ENCODE measurements around the gene SMYD2.

SMYD2 gene

DNA sequence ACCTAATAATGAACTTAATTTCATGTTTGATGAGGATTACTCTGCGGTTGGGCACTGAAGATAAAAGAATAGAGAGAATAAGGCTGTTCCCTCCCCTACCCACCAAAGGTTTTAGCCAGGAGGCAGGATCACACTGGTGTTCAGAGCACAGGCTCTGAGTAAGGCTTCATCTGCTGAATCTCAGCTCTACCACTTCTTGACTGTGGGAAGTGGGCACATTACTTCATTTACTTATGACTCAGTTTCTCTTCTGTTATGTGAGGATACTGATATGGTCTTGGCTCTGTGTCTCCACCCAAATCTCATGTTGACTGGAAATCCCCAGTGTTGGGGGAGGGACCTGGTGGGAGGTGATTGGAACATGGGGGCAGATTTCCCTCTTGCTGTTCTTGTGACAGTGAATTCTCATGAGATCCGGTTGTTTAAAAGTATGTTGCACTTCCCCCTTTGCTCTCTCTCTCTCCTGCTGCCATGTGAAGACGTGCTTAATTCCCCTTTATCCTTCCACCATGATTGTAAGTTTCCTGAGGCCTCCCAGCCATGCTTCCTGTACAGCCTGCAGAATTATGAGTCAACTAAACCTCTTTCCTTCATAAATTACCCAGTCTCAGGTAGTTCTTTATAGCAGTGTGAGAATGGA is 79.7 kb downstream of the SMYD2 start:
- Histone ChIP-seq H2AFZ (ENCODE audit: low read length) (no peak overlapping the region), H2BK15ac (ENCODE audit: low read length) (no peak overlapping the region), H4K8ac (ENCODE audit: low read depth, low read length) (no peak overlapping the region), H3K4me3 (ENCODE audit: low read length in 2 of 2) (no peak overlapping the region), H2BK120ac (ENCODE audit: low read depth, low read length) (no peak overlapping the region), H3K4me1 (ENCODE audit: control insufficient read depth in 2 of 2, insufficient read depth in 1 of 2, low read depth in 1 of 2, low read length in 2 of 2) (peaks cover 0 to 2% of the 10 kb centered on the region in 2 donors), H3K4ac (ENCODE audit: low read length) (no peak overlapping the region), H3K23ac (ENCODE audit: low read depth, low read length, poor library complexity) (no peak overlapping the region), H4K91ac (ENCODE audit: low read depth, low read length, poor library complexity) (no peak overlapping the region), H3K9ac (ENCODE audit: low read depth, low read length, poor library complexity) (no peak overlapping the region), H3K18ac (ENCODE audit: low read length) (no peak overlapping the region), H2AK5ac (ENCODE audit: low read depth, low read length) (no peak overlapping the region), H3K4me2 (ENCODE audit: insufficient read depth, low read length, poor library complexity, severe bottlenecking) (no peak overlapping the region), H3K27me3 (ENCODE audit: control insufficient read depth in 3 of 3, insufficient read depth in 3 of 3, low read depth in 1 of 3, low read length in 3 of 3) (no peaks in the 10 kb centered on the region), H3K14ac (ENCODE audit: low read length) (no peak overlapping the region), H3K36me3 (replicated peaks in 1 of 2; ENCODE audit: control insufficient read depth in 2 of 2, insufficient read depth in 2 of 2, low read length in 2 of 2) (peaks cover 6 to 85% of the 10 kb centered on the region in 2 donors), H3K79me1 (ENCODE audit: low read depth, low read length) (peaks cover 2% of the 10 kb centered on the region), H2BK12ac (ENCODE audit: low read length) (no peak overlapping the region), H3K9me3 (replicated peaks in 1 of 2; ENCODE audit: control insufficient read depth in 2 of 2, insufficient read depth in 1 of 2, low read depth in 1 of 2, low read length in 2 of 2) (no peaks in the 10 kb centered on the region), H2BK5ac (ENCODE audit: low read length) (no peak overlapping the region), H3K27ac (replicated peaks; ENCODE audit: low read length) (no peak overlapping the region)
- DNase-seq (ENCODE audit: low spot score): no peak
- no CpG with 5 or more reads among the region's 3 CpGs for WGBS, 2 donors (ENCODE audit: extremely low coverage in 2 of 2, insufficient read length in 2 of 2, insufficient replicate concordance in 1 of 2)

- DNase-seq (ENCODE audit: low spot score): no peak
- Histone ChIP-seq H3K9ac (ENCODE audit: low read depth, low read length, poor library complexity) (no peak overlapping the region), H3K4me3 (ENCODE audit: low read length in 2 of 2) (no peak overlapping the region), H3K79me1 (ENCODE audit: low read depth, low read length) (peaks cover 2% of the 10 kb centered on the region), H2BK15ac (ENCODE audit: low read length) (no peak overlapping the region), H2BK5ac (ENCODE audit: low read length) (no peak overlapping the region), H3K4me2 (ENCODE audit: insufficient read depth, low read length, poor library complexity, severe bottlenecking) (no peak overlapping the region), H3K27ac (replicated peaks; ENCODE audit: low read length) (no peak overlapping the region), H3K4ac (ENCODE audit: low read length) (no peak overlapping the region), H3K27me3 (ENCODE audit: control insufficient read depth in 3 of 3, insufficient read depth in 3 of 3, low read depth in 1 of 3, low read length in 3 of 3) (no peaks in the 10 kb centered on the region), H3K18ac (ENCODE audit: low read length) (no peak overlapping the region), H3K9me3 (replicated peaks in 1 of 2; ENCODE audit: control insufficient read depth in 2 of 2, insufficient read depth in 1 of 2, low read depth in 1 of 2, low read length in 2 of 2) (no peaks in the 10 kb centered on the region), H2BK12ac (ENCODE audit: low read length) (no peak overlapping the region), H2AFZ (ENCODE audit: low read length) (no peak overlapping the region), H3K36me3 (replicated peaks in 1 of 2; ENCODE audit: control insufficient read depth in 2 of 2, insufficient read depth in 2 of 2, low read length in 2 of 2) (peaks cover 6 to 75% of the 10 kb centered on the region in 2 donors), H4K91ac (ENCODE audit: low read depth, low read length, poor library complexity) (no peak overlapping the region), H4K8ac (ENCODE audit: low read depth, low read length) (no peak overlapping the region), H3K4me1 (ENCODE audit: control insufficient read depth in 2 of 2, insufficient read depth in 1 of 2, low read depth in 1 of 2, low read length in 2 of 2) (peaks cover 0 to 2% of the 10 kb centered on the region in 2 donors), H2AK5ac (ENCODE audit: low read depth, low read length) (no peak overlapping the region), H2BK120ac (ENCODE audit: low read depth, low read length) (no peak overlapping the region), H3K23ac (ENCODE audit: low read depth, low read length, poor library complexity) (no peak overlapping the region), H3K14ac (ENCODE audit: low read length) (no peak overlapping the region)
- no CpG with 5 or more reads among the region's 1 CpG for WGBS, 2 donors (ENCODE audit: extremely low coverage in 2 of 2, insufficient read length in 2 of 2, insufficient replicate concordance in 1 of 2)
These were observed 80.7 kb downstream of the SMYD2 start for GRCh38 chr1:214361636-214362035.

DNA sequence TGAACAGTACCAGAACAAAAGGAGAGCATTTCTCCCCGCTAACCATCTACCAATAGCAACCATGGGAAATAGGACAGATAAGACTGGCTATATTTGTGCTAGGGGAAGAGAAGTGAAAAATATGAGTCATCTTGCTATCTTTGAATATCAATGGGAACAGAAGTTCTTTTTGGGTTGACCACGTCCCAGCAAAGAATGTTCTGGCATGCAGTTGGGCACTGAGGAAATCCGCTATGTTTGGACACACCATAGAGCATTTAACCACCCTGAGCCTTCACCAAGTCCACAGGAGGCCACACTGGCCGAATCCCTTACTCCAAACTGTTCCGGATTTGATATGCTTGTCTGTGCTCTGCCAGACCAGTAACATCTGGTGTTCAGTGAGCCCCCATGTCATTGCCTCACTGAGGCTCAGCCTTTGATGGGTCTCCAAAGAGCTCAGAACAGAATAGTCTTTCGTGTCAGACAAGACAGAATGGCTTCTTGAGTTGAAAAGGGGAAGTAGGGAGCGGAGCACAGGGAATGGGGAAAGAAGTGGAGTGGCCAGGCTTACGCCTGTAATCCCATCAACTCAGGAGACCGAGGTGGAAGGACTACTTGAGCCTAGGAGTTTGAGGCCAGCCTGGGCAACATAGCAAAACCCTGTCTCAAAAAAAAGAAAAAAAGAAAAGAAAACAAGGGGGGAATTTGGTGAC is 81.4 kb downstream of the SMYD2 start:
- H3K9me3 ChIP-seq (replicated peaks in 1 of 2; ENCODE audit: control insufficient read depth in 2 of 2, insufficient read depth in 1 of 2, low read depth in 1 of 2, low read length in 2 of 2): no peaks in the 10 kb centered on the region
- no peak overlapping the region for H2AK5ac ChIP-seq (ENCODE audit: low read depth, low read length)
- H3K4ac ChIP-seq (ENCODE audit: low read length): no peak overlapping the region
- no peak overlapping the region for H3K14ac ChIP-seq (ENCODE audit: low read length)
- H3K27me3 ChIP-seq (ENCODE audit: control insufficient read depth in 3 of 3, insufficient read depth in 3 of 3, low read depth in 1 of 3, low read length in 3 of 3): no peaks in the 10 kb centered on the region
- H3K27ac ChIP-seq (replicated peaks; ENCODE audit: low read length): no peak overlapping the region
- H3K4me2 ChIP-seq (ENCODE audit: insufficient read depth, low read length, poor library complexity, severe bottlenecking): no peak overlapping the region
- DNase-seq (ENCODE audit: low spot score): no peak
- H4K8ac ChIP-seq (ENCODE audit: low read depth, low read length): no peak overlapping the region
- H2AFZ ChIP-seq (ENCODE audit: low read length): no peak overlapping the region
- H3K18ac ChIP-seq (ENCODE audit: low read length): no peak overlapping the region
- H3K36me3 ChIP-seq (replicated peaks in 1 of 2; ENCODE audit: control insufficient read depth in 2 of 2, insufficient read depth in 2 of 2, low read length in 2 of 2): peaks cover 4 to 73% of the 10 kb centered on the region in 2 donors
- no peak overlapping the region for H3K9ac ChIP-seq (ENCODE audit: low read depth, low read length, poor library complexity)
- H2BK12ac ChIP-seq (ENCODE audit: low read length): no peak overlapping the region
- no peak overlapping the region for H3K23ac ChIP-seq (ENCODE audit: low read depth, low read length, poor library complexity)
- H2BK15ac ChIP-seq (ENCODE audit: low read length): no peak overlapping the region
- no peak overlapping the region for H2BK5ac ChIP-seq (ENCODE audit: low read length)
- WGBS, 2 donors (ENCODE audit: extremely low coverage in 2 of 2, insufficient read length in 2 of 2, insufficient replicate concordance in 1 of 2): no CpG with 5 or more reads among the region's 9 CpGs
- no peak overlapping the region for H2BK120ac ChIP-seq (ENCODE audit: low read depth, low read length)
- peaks cover 0 to 2% of the 10 kb centered on the region in 2 donors for H3K4me1 ChIP-seq (ENCODE audit: control insufficient read depth in 2 of 2, insufficient read depth in 1 of 2, low read depth in 1 of 2, low read length in 2 of 2)
- peaks cover 2% of the 10 kb centered on the region for H3K79me1 ChIP-seq (ENCODE audit: low read depth, low read length)
- no peak overlapping the region for H3K4me3 ChIP-seq (ENCODE audit: low read length in 2 of 2)
- H4K91ac ChIP-seq (ENCODE audit: low read depth, low read length, poor library complexity): no peak overlapping the region

DNA sequence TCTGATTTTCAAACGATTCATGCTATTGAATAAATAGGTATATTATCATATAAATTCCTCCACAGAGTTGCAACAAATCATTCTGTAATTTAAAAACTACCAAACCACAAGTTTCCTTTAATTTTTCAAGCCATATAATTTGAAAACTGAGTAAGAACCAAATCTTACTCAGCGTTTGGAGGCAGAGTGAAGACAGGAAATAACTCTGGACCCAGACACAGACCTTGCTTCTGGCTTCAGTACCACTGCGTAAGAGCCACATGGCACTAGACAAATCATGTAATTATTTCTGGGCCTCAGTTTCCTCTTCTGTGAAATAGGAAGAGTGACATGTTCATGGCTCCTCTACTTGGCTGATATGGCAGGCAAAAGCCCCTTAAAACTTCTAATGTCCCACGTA is 82.4 kb downstream of the SMYD2 start:
- Histone ChIP-seq H3K4me1 (ENCODE audit: control insufficient read depth in 2 of 2, insufficient read depth in 1 of 2, low read depth in 1 of 2, low read length in 2 of 2) (peaks cover 0 to 2% of the 10 kb centered on the region in 2 donors), H3K27ac (replicated peaks; ENCODE audit: low read length) (no peak overlapping the region), H2BK120ac (ENCODE audit: low read depth, low read length) (no peak overlapping the region), H2AK5ac (ENCODE audit: low read depth, low read length) (no peak overlapping the region), H2AFZ (ENCODE audit: low read length) (no peak overlapping the region), H3K79me1 (ENCODE audit: low read depth, low read length) (peaks cover 2% of the 10 kb centered on the region), H3K27me3 (ENCODE audit: control insufficient read depth in 3 of 3, insufficient read depth in 3 of 3, low read depth in 1 of 3, low read length in 3 of 3) (no peaks in the 10 kb centered on the region), H2BK12ac (ENCODE audit: low read length) (no peak overlapping the region), H3K36me3 (replicated peaks in 1 of 2; ENCODE audit: control insufficient read depth in 2 of 2, insufficient read depth in 2 of 2, low read length in 2 of 2) (peaks cover 8 to 69% of the 10 kb centered on the region in 2 donors), H3K18ac (ENCODE audit: low read length) (no peak overlapping the region), H2BK5ac (ENCODE audit: low read length) (no peak overlapping the region), H3K9me3 (replicated peaks in 1 of 2; ENCODE audit: control insufficient read depth in 2 of 2, insufficient read depth in 1 of 2, low read depth in 1 of 2, low read length in 2 of 2) (no peaks in the 10 kb centered on the region), H3K4ac (ENCODE audit: low read length) (no peak overlapping the region), H3K9ac (ENCODE audit: low read depth, low read length, poor library complexity) (no peak overlapping the region), H3K14ac (ENCODE audit: low read length) (no peak overlapping the region), H3K23ac (ENCODE audit: low read depth, low read length, poor library complexity) (no peak overlapping the region), H4K8ac (ENCODE audit: low read depth, low read length) (no peak overlapping the region), H2BK15ac (ENCODE audit: low read length) (no peak overlapping the region), H4K91ac (ENCODE audit: low read depth, low read length, poor library complexity) (no peak overlapping the region), H3K4me3 (ENCODE audit: low read length in 2 of 2) (no peak overlapping the region), H3K4me2 (ENCODE audit: insufficient read depth, low read length, poor library complexity, severe bottlenecking) (no peak overlapping the region)
- DNase-seq (ENCODE audit: low spot score): no peak
- WGBS, 2 donors (ENCODE audit: extremely low coverage in 2 of 2, insufficient read length in 2 of 2, insufficient replicate concordance in 1 of 2): no CpG with 5 or more reads among the region's 4 CpGs
